ENCODE measurements around the gene MPRIP.

Gene MPRIP

DNA sequence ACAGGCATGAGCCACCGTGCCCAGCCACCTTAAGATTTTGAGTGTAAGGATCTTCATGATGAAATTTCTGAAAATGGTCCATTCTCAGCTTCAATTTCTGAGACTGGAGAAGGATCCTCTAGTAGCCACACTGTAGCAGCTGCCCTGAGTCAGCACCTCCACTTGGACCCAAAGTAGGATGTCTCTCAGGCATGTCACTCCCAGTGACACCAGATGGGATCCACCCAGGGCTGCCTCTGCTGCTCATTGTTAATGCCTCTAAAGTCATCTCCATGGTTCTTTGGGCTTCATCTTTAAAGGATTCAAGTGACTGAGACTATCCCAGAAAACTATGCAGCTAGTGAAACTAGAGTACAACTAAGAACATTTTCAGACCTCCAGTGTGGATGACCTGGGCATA, 156.0 kb downstream of the MPRIP start:
- Histone ChIP-seq H3K27ac (ENCODE audit: low read depth in 2 of 2, low read length in 2 of 2) (no peak overlapping the region), H3K4me3 (ENCODE audit: low read length in 2 of 2) (no peak overlapping the region), H3K36me3 (ENCODE audit: control insufficient read depth in 2 of 2, insufficient read depth in 2 of 2, low read length in 2 of 2) (no peaks in the 10 kb centered on the region), H3K27me3 (ENCODE audit: control insufficient read depth in 2 of 2, insufficient read depth in 2 of 2, low read length in 2 of 2) (no peaks in the 10 kb centered on the region), H3K9me3 (ENCODE audit: control insufficient read depth in 2 of 2, low read length in 2 of 2) (no peaks in the 10 kb centered on the region), H3K9ac (ENCODE audit: low read depth in 1 of 2, low read length in 2 of 2) (no peak overlapping the region), H3K4me1 (ENCODE audit: control insufficient read depth in 2 of 2, insufficient read depth in 2 of 2, low read length in 2 of 2) (peaks cover 0 to 5% of the 10 kb centered on the region in 2 donors)

DNA sequence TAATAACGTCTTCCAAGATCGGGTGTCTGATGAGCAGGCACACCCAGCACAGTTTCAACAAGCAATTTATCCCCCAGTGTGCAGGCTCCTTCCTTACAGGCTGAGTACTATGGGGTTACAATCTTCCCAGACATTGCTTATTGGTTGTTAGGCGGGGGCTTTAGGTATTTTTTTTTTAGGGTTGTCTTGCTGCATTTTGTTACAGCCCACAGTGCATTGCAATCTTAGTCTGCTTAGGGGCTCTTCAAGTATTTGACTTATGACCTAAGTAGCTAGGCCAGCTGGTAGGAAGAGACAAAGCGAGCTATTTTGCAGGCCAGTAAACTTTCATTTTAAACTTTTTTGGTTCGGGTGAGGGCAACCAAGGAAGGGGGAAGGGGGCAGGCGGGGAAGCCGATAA, 158.1 kb downstream of the MPRIP start:
- Histone ChIP-seq H3K27ac (ENCODE audit: low read depth in 2 of 2, low read length in 2 of 2) (peak overlapping the region; percentile 32), H3K4me1 (ENCODE audit: control insufficient read depth in 2 of 2, insufficient read depth in 2 of 2, low read length in 2 of 2) (peaks cover 12 to 23% of the 10 kb centered on the region in 2 donors), H3K9me3 (ENCODE audit: control insufficient read depth in 2 of 2, low read length in 2 of 2) (no peaks in the 10 kb centered on the region), H3K4me3 (ENCODE audit: low read length in 2 of 2) (no peak overlapping the region), H3K9ac (ENCODE audit: low read depth in 1 of 2, low read length in 2 of 2) (no peak overlapping the region), H3K27me3 (ENCODE audit: control insufficient read depth in 2 of 2, insufficient read depth in 2 of 2, low read length in 2 of 2) (no peaks in the 10 kb centered on the region), H3K36me3 (ENCODE audit: control insufficient read depth in 2 of 2, insufficient read depth in 2 of 2, low read length in 2 of 2) (no peaks in the 10 kb centered on the region)

DNA sequence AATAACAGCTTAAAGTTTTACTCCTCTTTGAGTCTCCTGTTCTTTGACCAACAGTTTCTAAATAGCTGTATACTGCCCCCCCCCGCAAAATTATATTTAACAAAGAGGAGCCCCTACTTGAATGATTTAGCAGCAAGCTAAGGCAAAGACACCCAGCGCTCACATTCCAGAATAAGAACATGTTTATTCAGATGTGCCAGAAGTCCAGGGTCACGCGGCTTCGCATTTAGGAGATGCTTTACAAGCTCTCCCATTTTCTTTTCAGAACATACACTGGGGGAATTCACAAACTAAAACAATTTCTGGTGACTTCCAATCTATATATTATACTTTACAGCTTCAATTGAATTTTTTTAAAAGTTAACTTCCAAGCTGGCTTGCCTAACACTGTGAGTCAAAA, 158.6 kb downstream of the MPRIP start:
- Histone ChIP-seq H3K4me3 (ENCODE audit: low read length in 2 of 2) (no peak overlapping the region), H3K9me3 (ENCODE audit: control insufficient read depth in 2 of 2, low read length in 2 of 2) (no peaks in the 10 kb centered on the region), H3K4me1 (ENCODE audit: control insufficient read depth in 2 of 2, insufficient read depth in 2 of 2, low read length in 2 of 2) (peaks cover 18 to 27% of the 10 kb centered on the region in 2 donors), H3K36me3 (ENCODE audit: control insufficient read depth in 2 of 2, insufficient read depth in 2 of 2, low read length in 2 of 2) (no peaks in the 10 kb centered on the region), H3K9ac (ENCODE audit: low read depth in 1 of 2, low read length in 2 of 2) (no peak overlapping the region), H3K27me3 (ENCODE audit: control insufficient read depth in 2 of 2, insufficient read depth in 2 of 2, low read length in 2 of 2) (no peaks in the 10 kb centered on the region), H3K27ac (ENCODE audit: low read depth in 2 of 2, low read length in 2 of 2) (peak overlapping the region; percentile 32)

DNA sequence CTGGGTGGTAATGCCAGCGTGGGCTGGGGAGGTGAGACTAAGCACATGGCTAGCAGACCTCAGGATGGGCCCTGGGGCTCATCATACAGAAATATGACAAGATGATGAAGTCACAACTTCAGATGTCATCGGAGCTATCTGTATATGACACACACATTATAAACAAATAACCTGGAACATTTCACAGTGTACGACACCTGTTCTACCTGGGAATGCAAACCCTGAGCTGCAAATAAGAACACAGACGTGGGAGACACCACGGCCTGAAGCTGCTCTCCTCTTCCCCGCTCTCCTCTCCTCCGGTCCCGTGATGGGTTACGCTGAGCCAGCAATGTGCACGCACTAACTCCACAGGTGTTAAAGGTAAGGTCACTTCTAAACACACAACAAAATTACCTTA, 159.0 kb downstream of the MPRIP start:
- H3K27ac ChIP-seq (ENCODE audit: low read depth in 2 of 2, low read length in 2 of 2), result peak overlapping the region in 1 of 2 donors; percentile 25
- peaks cover 22 to 32% of the 10 kb centered on the region in 2 donors for H3K4me1 ChIP-seq (ENCODE audit: control insufficient read depth in 2 of 2, insufficient read depth in 2 of 2, low read length in 2 of 2)

DNA sequence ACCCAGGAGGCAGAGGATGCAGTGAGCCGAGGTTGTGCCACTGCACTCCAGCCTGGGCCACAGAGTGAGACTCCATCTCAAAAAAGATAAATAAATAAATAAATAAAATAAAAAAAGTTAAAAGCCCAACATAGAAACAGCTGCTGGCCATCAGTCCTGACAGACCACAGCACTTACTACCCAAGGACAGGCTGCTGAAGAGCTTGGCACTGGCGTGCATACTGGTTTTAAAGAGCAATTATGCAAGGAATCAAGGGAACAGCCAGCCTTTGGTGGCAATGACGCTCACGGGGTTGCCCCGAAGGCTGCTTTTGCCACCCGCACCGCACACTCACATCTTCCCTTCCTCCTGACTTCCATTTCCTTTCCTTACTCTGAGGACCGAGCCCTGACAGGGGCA, 159.7 kb downstream of the MPRIP start:
- H3K9ac ChIP-seq (ENCODE audit: low read depth in 1 of 2, low read length in 2 of 2), result no peak overlapping the region
- H3K27me3 ChIP-seq (ENCODE audit: control insufficient read depth in 2 of 2, insufficient read depth in 2 of 2, low read length in 2 of 2), result no peaks in the 10 kb centered on the region
- peak overlapping the region in 1 of 2 donors; percentile 2 for H3K27ac ChIP-seq (ENCODE audit: low read depth in 2 of 2, low read length in 2 of 2)
- H3K36me3 ChIP-seq (ENCODE audit: control insufficient read depth in 2 of 2, insufficient read depth in 2 of 2, low read length in 2 of 2), result no peaks in the 10 kb centered on the region
- H3K4me3 ChIP-seq (ENCODE audit: low read length in 2 of 2), result no peak overlapping the region
- H3K9me3 ChIP-seq (ENCODE audit: control insufficient read depth in 2 of 2, low read length in 2 of 2), result no peaks in the 10 kb centered on the region
- H3K4me1 ChIP-seq (ENCODE audit: control insufficient read depth in 2 of 2, insufficient read depth in 2 of 2, low read length in 2 of 2), result peaks cover 28 to 34% of the 10 kb centered on the region in 2 donors

More for the DNA sequence above, 159.0 kb downstream of the MPRIP start:
- no peaks in the 10 kb centered on the region for H3K27me3 ChIP-seq (ENCODE audit: control insufficient read depth in 2 of 2, insufficient read depth in 2 of 2, low read length in 2 of 2)
- H3K36me3 ChIP-seq (ENCODE audit: control insufficient read depth in 2 of 2, insufficient read depth in 2 of 2, low read length in 2 of 2), result no peaks in the 10 kb centered on the region
- no peak overlapping the region for H3K9ac ChIP-seq (ENCODE audit: low read depth in 1 of 2, low read length in 2 of 2)
- H3K4me3 ChIP-seq (ENCODE audit: low read length in 2 of 2), result no peak overlapping the region
- no peaks in the 10 kb centered on the region for H3K9me3 ChIP-seq (ENCODE audit: control insufficient read depth in 2 of 2, low read length in 2 of 2)

DNA sequence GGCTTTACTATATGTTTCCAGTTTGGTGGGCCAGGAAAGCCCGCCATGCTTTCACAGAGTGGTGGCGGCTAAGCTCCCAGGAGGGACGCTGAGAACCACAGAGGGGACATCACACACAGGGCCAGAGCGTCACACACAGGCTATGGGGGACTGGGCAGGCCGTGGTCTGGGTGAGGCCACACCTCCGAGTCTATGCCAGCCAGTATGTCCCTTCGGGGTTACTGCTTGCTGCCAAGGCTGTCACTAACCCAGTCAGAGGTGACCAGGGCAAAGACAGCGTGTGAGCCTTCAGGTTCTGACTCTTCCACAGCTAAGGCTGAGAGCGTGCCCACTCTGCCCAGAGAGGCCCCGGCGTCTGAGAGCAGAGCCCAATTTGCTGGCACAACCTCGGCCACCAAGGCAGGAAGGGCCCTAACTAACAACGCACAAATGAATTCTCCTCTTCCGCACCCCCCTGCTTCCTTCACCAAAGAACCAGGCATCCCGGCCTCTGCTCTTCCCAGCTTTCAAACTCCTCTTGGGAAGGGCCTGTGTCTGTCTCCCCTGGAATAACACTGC, 161.0 kb downstream of the MPRIP start:
- peaks cover 28 to 34% of the 10 kb centered on the region in 2 donors for H3K4me1 ChIP-seq (ENCODE audit: control insufficient read depth in 2 of 2, insufficient read depth in 2 of 2, low read length in 2 of 2)
- no peaks in the 10 kb centered on the region for H3K9me3 ChIP-seq (ENCODE audit: control insufficient read depth in 2 of 2, low read length in 2 of 2)
- no peaks in the 10 kb centered on the region for H3K36me3 ChIP-seq (ENCODE audit: control insufficient read depth in 2 of 2, insufficient read depth in 2 of 2, low read length in 2 of 2)
- no peak overlapping the region for H3K9ac ChIP-seq (ENCODE audit: low read depth in 1 of 2, low read length in 2 of 2)
- H3K27ac ChIP-seq (ENCODE audit: low read depth in 2 of 2, low read length in 2 of 2), result peak overlapping the region in 1 of 2 donors; percentile 16
- no peaks in the 10 kb centered on the region for H3K27me3 ChIP-seq (ENCODE audit: control insufficient read depth in 2 of 2, insufficient read depth in 2 of 2, low read length in 2 of 2)
- no peak overlapping the region for H3K4me3 ChIP-seq (ENCODE audit: low read length in 2 of 2)

DNA sequence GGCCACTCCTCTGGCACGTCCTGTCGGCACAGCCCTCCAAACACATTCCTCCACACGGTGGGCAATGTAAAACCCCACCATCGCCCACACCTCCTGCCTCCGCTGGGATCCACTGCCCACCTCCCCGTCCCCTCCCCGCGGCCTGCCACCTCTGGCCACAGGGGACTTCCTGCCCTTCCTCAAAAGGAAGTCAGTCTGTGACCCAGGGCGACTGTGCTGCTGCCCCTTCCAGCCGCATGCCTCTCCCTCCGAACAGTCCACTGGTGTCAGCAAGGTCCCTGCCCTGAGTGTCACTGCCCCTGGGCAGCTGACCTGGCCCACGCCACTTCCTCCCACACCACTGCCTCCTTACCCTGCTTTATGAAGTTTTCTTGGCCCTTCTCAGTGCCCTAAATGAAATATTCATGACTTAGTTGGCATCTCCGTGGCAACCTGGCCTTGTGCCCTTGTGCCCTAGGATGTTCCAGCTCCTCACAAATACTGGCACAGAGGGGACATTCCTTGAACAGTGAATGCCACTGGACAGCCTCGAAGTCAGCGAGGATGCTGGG, 161.9 kb downstream of the MPRIP start:
- Histone ChIP-seq H3K9me3 (ENCODE audit: control insufficient read depth in 2 of 2, low read length in 2 of 2) (no peaks in the 10 kb centered on the region), H3K27ac (ENCODE audit: low read depth in 2 of 2, low read length in 2 of 2) (peak overlapping the region in 1 of 2 donors; percentile 10), H3K27me3 (ENCODE audit: control insufficient read depth in 2 of 2, insufficient read depth in 2 of 2, low read length in 2 of 2) (no peaks in the 10 kb centered on the region), H3K4me1 (ENCODE audit: control insufficient read depth in 2 of 2, insufficient read depth in 2 of 2, low read length in 2 of 2) (peaks cover 28 to 34% of the 10 kb centered on the region in 2 donors), H3K9ac (ENCODE audit: low read depth in 1 of 2, low read length in 2 of 2) (no peak overlapping the region), H3K36me3 (ENCODE audit: control insufficient read depth in 2 of 2, insufficient read depth in 2 of 2, low read length in 2 of 2) (no peaks in the 10 kb centered on the region), H3K4me3 (ENCODE audit: low read length in 2 of 2) (no peak overlapping the region)

DNA sequence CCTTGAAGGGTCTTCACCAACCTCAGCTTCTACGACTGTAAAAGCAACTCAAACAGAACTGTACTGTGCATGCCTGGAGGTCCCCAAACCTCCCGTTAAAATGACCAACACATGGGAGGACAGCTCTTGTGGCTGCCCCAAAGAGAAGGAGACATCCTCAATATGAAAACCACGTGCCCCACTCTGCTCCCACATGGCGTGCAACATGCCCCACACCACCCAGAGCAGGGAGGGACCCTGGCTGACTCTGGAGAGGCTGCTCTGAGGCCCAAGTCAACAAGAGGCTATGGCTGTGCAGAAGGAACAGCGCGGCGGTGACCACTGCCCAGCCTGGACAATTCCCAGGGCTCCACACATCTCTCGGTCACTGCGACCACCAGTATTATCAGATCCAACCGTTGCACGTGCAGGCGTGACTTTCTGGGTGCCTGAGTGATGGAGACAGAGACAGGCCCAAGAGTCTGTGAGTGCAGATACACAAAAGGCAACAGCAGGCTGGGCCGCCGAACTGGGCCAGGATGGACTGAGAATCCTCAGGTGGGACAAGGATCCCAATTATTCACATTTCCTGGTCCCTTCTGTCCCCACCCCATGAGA, 162.5 kb downstream of the MPRIP start:
- no peaks in the 10 kb centered on the region for H3K9me3 ChIP-seq (ENCODE audit: control insufficient read depth in 2 of 2, low read length in 2 of 2)
- peak overlapping the region; percentile 74 to 76 for H3K4me3 ChIP-seq (ENCODE audit: low read length in 2 of 2)
- H3K9ac ChIP-seq (ENCODE audit: low read depth in 1 of 2, low read length in 2 of 2), result peak overlapping the region in 1 of 2 donors; percentile 80
- peak overlapping the region in 1 of 2 donors; percentile 12 for H3K27ac ChIP-seq (ENCODE audit: low read depth in 2 of 2, low read length in 2 of 2)
- H3K36me3 ChIP-seq (ENCODE audit: control insufficient read depth in 2 of 2, insufficient read depth in 2 of 2, low read length in 2 of 2), result no peaks in the 10 kb centered on the region
- H3K27me3 ChIP-seq (ENCODE audit: control insufficient read depth in 2 of 2, insufficient read depth in 2 of 2, low read length in 2 of 2), result no peaks in the 10 kb centered on the region
- H3K4me1 ChIP-seq (ENCODE audit: control insufficient read depth in 2 of 2, insufficient read depth in 2 of 2, low read length in 2 of 2), result peaks cover 28 to 34% of the 10 kb centered on the region in 2 donors

DNA sequence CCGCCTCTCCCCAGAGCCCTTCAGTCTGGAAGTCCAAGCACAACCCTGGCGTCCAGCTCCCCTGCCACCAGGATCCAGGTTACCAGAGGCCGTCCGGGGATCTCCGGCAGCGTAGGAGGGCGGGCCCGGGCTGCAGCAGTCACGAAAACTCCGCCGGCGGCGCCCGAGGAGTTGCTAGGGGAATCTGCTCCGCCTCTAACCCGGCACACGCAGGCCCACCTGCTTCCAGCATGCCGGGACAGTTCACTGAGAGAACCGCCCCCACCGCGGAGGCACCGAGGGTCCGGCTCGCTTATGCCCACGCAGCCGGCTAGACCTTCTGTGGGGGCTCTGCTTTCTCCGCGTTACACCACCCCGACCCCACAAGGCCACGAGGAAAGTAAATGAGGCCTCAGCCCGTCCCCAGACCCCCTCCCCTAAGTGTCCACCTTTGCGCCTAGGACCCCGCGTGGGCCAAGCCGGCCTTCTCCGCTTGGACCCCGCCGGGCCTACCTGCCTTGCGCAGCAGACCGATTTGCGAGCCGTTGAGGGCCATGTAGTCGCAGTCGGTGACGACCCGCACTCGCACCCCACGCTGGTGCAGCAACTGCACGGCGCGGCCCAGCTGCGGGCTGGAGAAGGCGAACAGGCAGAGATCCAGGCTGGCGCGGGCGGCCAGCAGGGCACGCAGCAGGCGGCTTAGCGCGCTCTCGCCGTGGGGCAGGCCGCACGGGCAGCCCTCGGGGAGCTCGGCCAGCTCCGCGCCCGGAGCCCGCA, 163.3 kb downstream of the MPRIP start:
- Histone ChIP-seq H3K4me1 (ENCODE audit: control insufficient read depth in 2 of 2, insufficient read depth in 2 of 2, low read length in 2 of 2) (peaks cover 28 to 34% of the 10 kb centered on the region in 2 donors), H3K27me3 (ENCODE audit: control insufficient read depth in 2 of 2, insufficient read depth in 2 of 2, low read length in 2 of 2) (no peaks in the 10 kb centered on the region), H3K9ac (ENCODE audit: low read depth in 1 of 2, low read length in 2 of 2) (peak overlapping the region; percentile 66 to 80), H3K36me3 (ENCODE audit: control insufficient read depth in 2 of 2, insufficient read depth in 2 of 2, low read length in 2 of 2) (no peaks in the 10 kb centered on the region), H3K9me3 (ENCODE audit: control insufficient read depth in 2 of 2, low read length in 2 of 2) (no peaks in the 10 kb centered on the region), H3K4me3 (ENCODE audit: low read length in 2 of 2) (peak overlapping the region; percentile 74 to 76), H3K27ac (ENCODE audit: low read depth in 2 of 2, low read length in 2 of 2) (peak overlapping the region; percentile 77 to 78)

All from mucosa of rectum (tissue), 2 donors.